CD4-positive, alpha-beta T cell treated with Interleukin-4 for 1 hour (primary cell): ENCODE results near the gene C1orf116.

ENCODE experiments used
- DNase-seq, 2 donors: peaks; one replicate each; pipeline ENCODE4 v3.0.0-alpha.2; 2020 to 2022

Gene C1orf116

DNA sequence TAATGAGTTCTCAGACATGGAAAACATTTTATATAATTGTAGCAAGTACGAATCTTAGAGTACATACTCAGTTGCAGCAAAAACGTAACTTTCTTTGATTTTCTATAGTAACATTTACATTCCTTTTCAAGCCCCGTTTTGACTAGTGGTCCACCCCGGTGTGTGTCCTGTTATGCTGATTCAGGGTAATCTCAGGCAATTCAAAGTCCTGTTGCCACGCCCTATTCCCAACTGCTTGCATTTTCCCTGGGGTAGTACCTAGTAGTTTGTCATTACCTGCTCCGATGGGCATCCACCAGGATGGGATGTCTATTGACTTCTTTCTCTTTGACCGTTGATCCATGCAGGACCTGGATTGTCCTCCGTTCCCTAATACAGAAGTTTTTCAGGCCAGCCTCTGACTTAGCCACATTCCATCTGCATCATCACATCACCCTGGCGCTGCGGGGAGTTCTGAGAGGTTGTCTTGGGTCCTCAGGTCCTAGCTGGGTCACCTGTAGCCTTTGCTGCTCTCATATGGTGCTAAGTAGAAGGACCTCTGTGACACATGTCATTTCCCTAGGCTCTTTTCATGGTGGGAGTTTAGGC lies 47.3 kb downstream of the C1orf116 start:
- DNase-seq: no peak

DNA sequence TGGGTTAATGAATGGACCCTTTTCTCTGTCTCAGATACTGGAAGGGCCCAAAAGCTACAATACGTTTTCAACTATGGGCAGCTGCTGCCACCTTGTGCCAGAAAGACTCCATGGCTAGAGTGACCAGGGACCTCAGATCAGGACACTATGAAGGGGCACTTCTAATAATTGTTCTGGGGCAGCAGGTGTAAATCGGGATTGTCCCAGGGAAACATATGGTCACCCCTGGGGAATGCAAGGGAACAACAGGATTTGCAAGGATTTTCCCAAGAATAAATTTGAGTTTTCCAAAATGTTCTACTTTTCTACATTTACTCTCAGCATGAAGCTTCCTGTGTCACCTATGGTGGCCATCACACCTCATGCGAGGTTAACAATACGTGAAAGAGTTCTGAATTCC lies 50.3 kb downstream of the C1orf116 start:
- peak; percentile 66 to 70 for DNase-seq

- DNase-seq: no peak
Observed at GRCh38 chr1:206979379-206980043, 53.0 kb downstream of the C1orf116 start.

GRCh38 chr1:206978259-206978658 lies 54.3 kb downstream of the C1orf116 start:
- DNase-seq: no peak

DNA sequence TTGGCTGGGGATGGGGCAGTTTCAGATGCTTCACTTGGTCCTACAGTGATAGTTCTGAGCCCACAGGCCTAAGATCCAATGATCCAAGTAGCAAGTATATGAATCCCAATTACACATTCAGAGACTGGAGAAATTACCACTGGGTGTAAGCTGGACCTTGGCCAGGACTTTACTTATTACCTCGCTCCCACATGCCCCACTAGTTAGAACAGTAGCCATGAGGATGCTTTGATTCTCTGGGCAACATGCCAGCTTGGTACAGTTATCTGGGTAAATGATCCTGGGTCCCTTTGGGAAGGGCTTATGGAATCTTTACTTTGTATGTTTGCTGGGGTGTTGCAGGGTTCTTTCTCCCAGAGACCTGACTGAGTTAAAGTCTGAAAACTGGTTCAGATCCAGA lies 57.2 kb downstream of the C1orf116 start:
- DNase-seq: no peak

DNA sequence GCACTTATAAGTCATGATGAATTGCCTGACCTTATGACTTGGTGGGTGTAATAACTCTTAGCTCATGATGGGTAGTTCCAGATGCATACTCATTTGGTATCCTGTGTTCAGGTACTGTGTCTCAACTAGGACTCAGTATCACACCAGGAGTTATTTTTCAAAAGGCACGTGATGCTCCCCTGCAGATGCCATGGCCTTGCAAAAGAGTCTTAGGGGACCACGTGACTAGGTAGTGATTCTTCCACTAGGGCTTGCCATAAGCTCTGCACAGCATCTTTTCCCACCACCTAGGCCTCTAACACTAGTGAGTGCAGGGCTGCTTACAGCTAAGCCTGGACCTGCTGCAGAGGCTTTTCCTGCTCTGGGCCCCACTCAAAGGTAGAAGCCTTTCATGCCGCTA lies 58.4 kb downstream of the C1orf116 start:
- no peak for DNase-seq

GRCh38 chr1:206972728-206973127 lies 59.8 kb downstream of the C1orf116 start:
- no peak for DNase-seq

DNA sequence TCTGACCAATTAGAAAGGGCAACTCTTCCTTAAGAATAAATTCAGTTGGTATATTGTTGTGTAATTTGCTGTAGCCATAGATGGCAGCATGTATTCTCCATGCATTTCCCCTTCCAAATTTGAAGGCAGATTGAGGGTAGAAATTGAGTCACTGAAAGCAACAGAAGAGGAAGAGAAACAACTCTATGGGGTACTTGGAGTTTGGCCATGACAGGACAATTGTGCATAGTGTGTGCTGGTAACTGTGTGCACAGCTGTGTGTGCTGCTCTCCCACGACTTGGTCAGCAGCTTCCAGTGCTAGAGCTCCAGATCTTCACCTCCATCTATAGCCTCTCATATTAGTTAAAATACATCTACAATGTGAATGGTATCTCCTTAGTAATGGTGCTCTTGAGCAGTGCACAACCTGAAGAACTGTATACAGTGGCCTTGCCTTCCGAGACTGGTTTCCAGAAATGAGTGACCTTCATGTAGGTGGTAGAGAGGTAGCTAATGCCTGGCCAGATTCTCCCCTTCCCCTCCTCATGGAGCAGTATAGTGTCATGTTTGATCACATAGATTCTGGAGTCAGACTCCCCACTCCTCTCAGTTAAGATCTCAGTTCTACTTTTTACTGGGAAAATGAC lies 61.4 kb downstream of the C1orf116 start:
- no peak for DNase-seq

GRCh38 chr1:206970446-206970845 lies 62.1 kb downstream of the C1orf116 start, which contains the start of gene FCAMR:
Gene FCAMR, minus strand, starts transcription at chr1:206970460. Its CDS starts 335 bp downstream, at chr1:206970125.
- no peak for DNase-seq

DNA sequence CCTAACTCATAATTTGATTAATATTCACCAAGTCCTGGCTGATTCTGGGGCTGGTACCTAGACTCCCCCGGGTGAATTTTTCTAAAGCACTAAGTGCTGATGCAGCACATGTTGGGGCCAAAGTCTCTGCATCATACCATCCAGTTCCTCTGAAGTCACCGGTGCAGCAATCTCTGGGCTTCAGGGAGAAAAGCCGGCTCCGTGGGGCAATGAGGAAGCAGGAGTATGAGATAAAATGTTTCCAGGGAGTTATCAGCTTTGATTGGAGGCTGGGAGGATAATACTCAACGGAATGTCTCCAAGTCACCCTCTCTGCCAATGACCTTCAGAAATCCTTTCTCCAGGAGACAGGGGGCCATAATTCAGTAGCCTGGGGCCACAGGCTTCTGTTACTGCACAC lies 63.5 kb downstream of the C1orf116 start:
- no peak for DNase-seq
